ENCODE measurements around the gene PSMD1. TPM values are rescaled to one million over a fixed set of nuclear protein-coding genes. Genes with fewer than 3 reads are reported as not detected.

PSMD1 gene
- total RNA-seq, 1 donor from 2014 or later, result 83.3 TPM

DNA sequence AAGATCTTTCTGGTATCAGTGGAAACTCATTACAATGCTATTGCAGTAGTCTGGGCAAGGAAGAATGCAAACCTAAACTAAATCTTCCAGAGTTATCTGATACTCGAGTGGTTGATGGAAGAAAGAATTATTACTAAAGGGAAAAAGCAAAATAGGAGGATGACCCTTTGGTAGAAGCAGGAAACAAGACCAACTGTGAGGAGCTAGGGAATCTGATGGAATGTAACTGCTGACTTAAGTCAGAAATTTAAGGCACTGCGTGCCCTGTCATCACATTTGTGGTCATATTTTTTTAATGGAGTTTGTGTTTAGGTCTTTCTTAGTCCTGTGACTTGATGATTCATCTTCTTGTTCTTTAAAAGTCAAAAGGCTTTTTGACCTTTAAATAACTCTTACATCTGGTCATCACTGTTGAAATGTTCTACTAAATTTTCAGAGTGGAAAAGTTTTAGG, 105.2 kb downstream of the PSMD1 start:
- Mint-ChIP-seq H3K27me3 (ENCODE audit: low read depth) (no peaks in the 10 kb centered on the region), H3K4me1 (peaks cover 15% of the 10 kb centered on the region), H3K27ac (peak overlapping the region; percentile 35), H3K36me3 (peaks cover 24% of the 10 kb centered on the region), H3K9me3 (no peaks in the 10 kb centered on the region), H3K4me3 (no peak overlapping the region)
- TF ChIP-seq, protein P1, sequence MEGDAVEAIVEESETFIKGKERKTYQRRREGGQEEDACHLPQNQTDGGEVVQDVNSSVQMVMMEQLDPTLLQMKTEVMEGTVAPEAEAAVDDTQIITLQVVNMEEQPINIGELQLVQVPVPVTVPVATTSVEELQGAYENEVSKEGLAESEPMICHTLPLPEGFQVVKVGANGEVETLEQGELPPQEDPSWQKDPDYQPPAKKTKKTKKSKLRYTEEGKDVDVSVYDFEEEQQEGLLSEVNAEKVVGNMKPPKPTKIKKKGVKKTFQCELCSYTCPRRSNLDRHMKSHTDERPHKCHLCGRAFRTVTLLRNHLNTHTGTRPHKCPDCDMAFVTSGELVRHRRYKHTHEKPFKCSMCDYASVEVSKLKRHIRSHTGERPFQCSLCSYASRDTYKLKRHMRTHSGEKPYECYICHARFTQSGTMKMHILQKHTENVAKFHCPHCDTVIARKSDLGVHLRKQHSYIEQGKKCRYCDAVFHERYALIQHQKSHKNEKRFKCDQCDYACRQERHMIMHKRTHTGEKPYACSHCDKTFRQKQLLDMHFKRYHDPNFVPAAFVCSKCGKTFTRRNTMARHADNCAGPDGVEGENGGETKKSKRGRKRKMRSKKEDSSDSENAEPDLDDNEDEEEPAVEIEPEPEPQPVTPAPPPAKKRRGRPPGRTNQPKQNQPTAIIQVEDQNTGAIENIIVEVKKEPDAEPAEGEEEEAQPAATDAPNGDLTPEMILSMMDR (IDR thresholded peaks at IDR 0.05; ENCODE audit: unreplicated experiment), result no peak
- no peak for DNase-seq (ENCODE audit: low spot score in 2 of 2, unreplicated experiment in 2 of 2)

DNA sequence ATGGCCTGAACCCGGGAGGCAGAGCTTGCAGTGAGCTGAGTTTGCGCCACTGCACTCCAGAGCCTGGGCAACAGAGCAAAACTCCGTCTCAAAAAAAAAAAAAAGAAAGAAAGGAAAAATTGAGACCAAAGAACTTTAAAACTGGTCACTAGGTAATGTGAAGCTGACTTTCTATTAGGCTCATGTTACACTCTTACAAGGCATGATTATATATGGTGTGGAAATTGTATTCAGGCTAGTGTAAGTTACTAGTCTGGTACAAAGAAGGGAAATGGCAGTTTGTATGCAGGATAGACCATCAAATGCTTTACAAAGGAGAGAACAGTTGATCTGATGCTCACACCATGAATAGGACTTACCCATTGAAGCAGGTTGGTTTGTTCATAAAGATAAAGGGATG, 106.3 kb downstream of the PSMD1 start:
- TF ChIP-seq, protein P1 (IDR thresholded peaks at IDR 0.05; ENCODE audit: unreplicated experiment), result no peak
- H3K9me3 Mint-ChIP-seq, result no peaks in the 10 kb centered on the region
- H3K27ac Mint-ChIP-seq, result no peak overlapping the region
- no peak for DNase-seq (ENCODE audit: low spot score in 2 of 2, unreplicated experiment in 2 of 2)
- peaks cover 15% of the 10 kb centered on the region for H3K4me1 Mint-ChIP-seq
- no peak overlapping the region for H3K4me3 Mint-ChIP-seq
- peaks cover 32% of the 10 kb centered on the region for H3K36me3 Mint-ChIP-seq
- no peaks in the 10 kb centered on the region for H3K27me3 Mint-ChIP-seq (ENCODE audit: low read depth)

DNA sequence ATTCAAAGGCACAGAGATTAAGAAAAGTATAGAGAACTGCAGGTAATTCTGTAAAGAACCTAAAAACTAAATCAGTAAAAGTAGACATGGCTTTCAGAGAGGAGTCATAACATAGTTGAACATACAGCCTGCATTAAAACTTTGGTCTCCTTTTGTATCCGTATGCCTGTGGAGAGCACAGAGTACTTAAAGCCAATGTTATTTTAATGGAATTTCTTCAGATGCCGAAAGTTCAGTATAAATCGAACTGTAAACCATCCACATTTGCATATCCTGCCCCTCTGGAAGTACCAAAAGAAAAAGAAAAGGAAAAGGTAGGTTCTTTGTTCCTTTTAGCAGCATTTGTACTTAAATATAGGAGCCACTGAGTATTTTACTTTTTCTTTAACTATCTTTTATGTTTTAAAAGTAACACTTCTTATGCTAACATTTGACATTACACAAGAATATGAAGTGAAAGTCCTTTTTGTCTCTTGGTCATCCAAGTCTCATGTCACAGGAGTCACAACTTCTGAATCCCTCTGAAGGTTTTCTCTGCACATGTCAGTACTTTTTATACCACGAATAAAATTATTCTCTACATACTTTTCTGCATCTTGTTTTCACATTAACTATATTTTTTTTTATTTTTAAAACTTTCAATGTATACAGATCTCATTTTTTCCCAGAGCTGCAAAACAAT, 106.9 kb downstream of the PSMD1 start:
- Mint-ChIP-seq H3K36me3 (peaks cover 37% of the 10 kb centered on the region), H3K9me3 (no peaks in the 10 kb centered on the region), H3K27ac (no peak overlapping the region)

DNA sequence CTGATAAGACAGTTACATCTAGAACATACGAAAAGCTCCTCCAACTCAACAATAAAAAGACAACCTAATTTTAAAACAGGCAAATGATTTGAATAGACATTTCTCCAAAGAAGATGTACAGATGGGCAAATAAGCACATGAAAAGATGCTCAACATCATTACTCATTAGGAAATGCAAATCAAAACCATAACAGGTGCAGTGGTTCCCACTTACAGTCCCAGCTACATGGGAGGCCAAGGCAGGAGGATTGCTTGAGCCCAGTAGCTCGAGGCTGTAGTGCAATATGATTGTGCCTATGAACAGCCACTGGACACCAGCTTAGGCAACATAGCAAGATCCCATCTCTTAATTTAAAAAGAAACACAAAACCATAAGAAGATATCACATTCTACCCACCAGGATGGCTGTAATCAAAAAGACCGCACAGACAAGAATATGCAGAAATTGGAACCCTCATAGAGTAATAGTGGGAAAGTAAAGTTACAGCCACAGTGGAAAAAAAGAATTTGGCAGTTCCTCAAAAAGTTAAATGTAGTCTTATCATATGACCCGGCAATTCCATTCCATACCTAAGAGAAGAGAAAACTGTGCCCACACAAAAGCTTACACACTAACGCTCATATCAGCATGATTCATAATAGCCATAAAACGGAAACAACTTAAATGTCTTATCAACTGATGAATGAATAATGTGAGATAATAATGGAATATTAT, 111.2 kb downstream of the PSMD1 start:
- DNase-seq (ENCODE audit: low spot score in 2 of 2, unreplicated experiment in 2 of 2), result no peak
- Mint-ChIP-seq H3K27me3 (ENCODE audit: low read depth) (no peaks in the 10 kb centered on the region), H3K36me3 (peaks cover 49% of the 10 kb centered on the region), H3K4me3 (no peak overlapping the region), H3K4me1 (peaks cover 18% of the 10 kb centered on the region), H3K9me3 (no peaks in the 10 kb centered on the region), H3K27ac (no peak overlapping the region)
- TF ChIP-seq, protein P1 (IDR thresholded peaks at IDR 0.05; ENCODE audit: unreplicated experiment), result no peak

More for the DNA sequence above, 106.9 kb downstream of the PSMD1 start:
- no peaks in the 10 kb centered on the region for H3K27me3 Mint-ChIP-seq (ENCODE audit: low read depth)
- DNase-seq (ENCODE audit: low spot score in 2 of 2, unreplicated experiment in 2 of 2), result no peak
- peaks cover 15% of the 10 kb centered on the region for H3K4me1 Mint-ChIP-seq
- TF ChIP-seq, protein P1 (IDR thresholded peaks at IDR 0.05; ENCODE audit: unreplicated experiment), result no peak
- no peak overlapping the region for H3K4me3 Mint-ChIP-seq

DNA sequence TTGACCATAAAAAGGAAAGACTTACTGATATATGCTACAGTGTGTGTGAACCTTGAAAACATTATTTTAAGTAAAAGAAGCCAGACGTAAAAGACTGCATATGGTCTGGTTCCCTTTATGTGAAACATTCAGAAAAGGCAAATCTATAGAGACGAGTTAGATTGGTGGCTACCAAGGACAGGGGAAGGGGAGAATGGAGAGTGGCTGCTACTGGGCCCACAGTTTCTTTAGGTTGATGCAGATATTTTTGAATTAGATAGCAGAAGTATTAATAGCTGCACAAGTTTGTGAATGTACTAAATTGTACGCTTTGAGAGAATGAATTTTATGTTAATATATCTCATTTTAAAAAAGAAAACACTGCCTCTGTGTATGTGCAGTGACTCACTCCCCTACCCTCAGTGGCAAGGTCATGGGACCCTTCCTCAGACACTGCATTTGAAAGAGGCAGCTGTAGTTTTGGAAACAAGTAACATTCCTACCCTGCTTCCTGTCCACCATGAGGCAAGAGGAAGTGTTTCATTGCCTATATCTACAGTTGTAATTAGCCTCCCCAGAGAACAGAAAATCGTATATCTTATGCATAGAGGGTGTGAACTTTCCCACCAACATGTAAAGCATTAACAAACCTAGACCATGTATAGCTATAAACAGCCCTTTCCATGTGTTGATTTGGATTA, 111.9 kb downstream of the PSMD1 start:
- H3K4me1 Mint-ChIP-seq, result peaks cover 14% of the 10 kb centered on the region
- TF ChIP-seq, protein P1 (IDR thresholded peaks at IDR 0.05; ENCODE audit: unreplicated experiment), result no peak
- peaks cover 49% of the 10 kb centered on the region for H3K36me3 Mint-ChIP-seq
- no peak overlapping the region for H3K4me3 Mint-ChIP-seq
- no peak for DNase-seq (ENCODE audit: low spot score in 2 of 2, unreplicated experiment in 2 of 2)
- H3K27ac Mint-ChIP-seq, result no peak overlapping the region
- H3K27me3 Mint-ChIP-seq (ENCODE audit: low read depth), result no peaks in the 10 kb centered on the region
- no peaks in the 10 kb centered on the region for H3K9me3 Mint-ChIP-seq
